Measurements from ENCODE around the gene RAB3D.
"Not testable (repeated sequence)": the region's sequence is repeated elsewhere in the genome, so short reads cannot be mapped to it uniquely, and the experiment has no call there.

RAB3D gene

GRCh38 chr19:11339254-11340098 lies at the start of gene RAB3D:
RAB3D (minus strand) TSS chr19:11339657; CDS start chr19:11337399, 2,258 bp downstream.
- peak; percentile 86 for FAIRE-seq
- peak; percentile 85 for DNase-seq (ENCODE audit: extremely low spot score, insufficient read length, low read depth)

GRCh38 chr19:11387162-11388034 lies 47.9 kb upstream of the RAB3D start:
- no peak for FAIRE-seq
- DNase-seq (ENCODE audit: extremely low spot score, insufficient read length, low read depth): no peak

GRCh38 chr19:11384778-11385129 lies 45.3 kb upstream of the RAB3D start:
- DNase-seq (ENCODE audit: extremely low spot score, insufficient read length, low read depth) (no peak), FAIRE-seq (no peak)

- DNase-seq (ENCODE audit: extremely low spot score, insufficient read length, low read depth): no peak
- no peak for FAIRE-seq
Observed at GRCh38 chr19:11383706-11384048, 44.2 kb upstream of the RAB3D start.

- FAIRE-seq (no peak), DNase-seq (ENCODE audit: extremely low spot score, insufficient read length, low read depth) (no peak)
Observed at GRCh38 chr19:11382898-11383705, 43.6 kb upstream of the RAB3D start.

- DNase-seq (ENCODE audit: extremely low spot score, insufficient read length, low read depth) (peak; percentile 97), FAIRE-seq (peak; percentile 95)
Observed at GRCh38 chr19:11380653-11381537, 41.4 kb upstream of the RAB3D start.

GRCh38 chr19:11379857-11380350 lies 40.4 kb upstream of the RAB3D start:
- DNase-seq (ENCODE audit: extremely low spot score, insufficient read length, low read depth) (no peak), FAIRE-seq (no peak)

- not testable (repeated sequence) for DNase-seq (ENCODE audit: extremely low spot score, insufficient read length, low read depth); FAIRE-seq
Observed at GRCh38 chr19:11379269-11379845, 39.9 kb upstream of the RAB3D start.

- no peak for FAIRE-seq
- no peak for DNase-seq (ENCODE audit: extremely low spot score, insufficient read length, low read depth)
Observed at GRCh38 chr19:11378319-11379189, 39.1 kb upstream of the RAB3D start.

GRCh38 chr19:11377756-11378155 lies 38.3 kb upstream of the RAB3D start:
- DNase-seq (ENCODE audit: extremely low spot score, insufficient read length, low read depth) (no peak), FAIRE-seq (no peak)

GRCh38 chr19:11377237-11377636 lies 37.8 kb upstream of the RAB3D start:
- DNase-seq (ENCODE audit: extremely low spot score, insufficient read length, low read depth) (no peak), FAIRE-seq (peak; percentile 51)

- FAIRE-seq (no peak), DNase-seq (ENCODE audit: extremely low spot score, insufficient read length, low read depth) (no peak)
Observed at GRCh38 chr19:11375143-11375948, 35.9 kb upstream of the RAB3D start.

GRCh38 chr19:11374433-11375142 lies 35.1 kb upstream of the RAB3D start, which contains the start of gene SWSAP1:
SWSAP1 (plus strand) TSS chr19:11374666; CDS start chr19:11374681, 15 bp downstream.
- FAIRE-seq: peak; percentile 99
- DNase-seq (ENCODE audit: extremely low spot score, insufficient read length, low read depth): peak; percentile 92

- DNase-seq (ENCODE audit: extremely low spot score, insufficient read length, low read depth) (no peak), FAIRE-seq (no peak)
Observed at GRCh38 chr19:11373885-11374432, 34.5 kb upstream of the RAB3D start.

- FAIRE-seq (no peak), DNase-seq (ENCODE audit: extremely low spot score, insufficient read length, low read depth) (no peak)
Observed at GRCh38 chr19:11373166-11373884, 33.9 kb upstream of the RAB3D start.
